Measurements from ENCODE around the gene SLC9A5. TPM values are rescaled to one million over a fixed set of nuclear protein-coding genes. Genes with fewer than 3 reads are reported as not detected.

Gene SLC9A5
- total RNA-seq, 1 experiment from 2014 or later = 5.6 TPM

DNA sequence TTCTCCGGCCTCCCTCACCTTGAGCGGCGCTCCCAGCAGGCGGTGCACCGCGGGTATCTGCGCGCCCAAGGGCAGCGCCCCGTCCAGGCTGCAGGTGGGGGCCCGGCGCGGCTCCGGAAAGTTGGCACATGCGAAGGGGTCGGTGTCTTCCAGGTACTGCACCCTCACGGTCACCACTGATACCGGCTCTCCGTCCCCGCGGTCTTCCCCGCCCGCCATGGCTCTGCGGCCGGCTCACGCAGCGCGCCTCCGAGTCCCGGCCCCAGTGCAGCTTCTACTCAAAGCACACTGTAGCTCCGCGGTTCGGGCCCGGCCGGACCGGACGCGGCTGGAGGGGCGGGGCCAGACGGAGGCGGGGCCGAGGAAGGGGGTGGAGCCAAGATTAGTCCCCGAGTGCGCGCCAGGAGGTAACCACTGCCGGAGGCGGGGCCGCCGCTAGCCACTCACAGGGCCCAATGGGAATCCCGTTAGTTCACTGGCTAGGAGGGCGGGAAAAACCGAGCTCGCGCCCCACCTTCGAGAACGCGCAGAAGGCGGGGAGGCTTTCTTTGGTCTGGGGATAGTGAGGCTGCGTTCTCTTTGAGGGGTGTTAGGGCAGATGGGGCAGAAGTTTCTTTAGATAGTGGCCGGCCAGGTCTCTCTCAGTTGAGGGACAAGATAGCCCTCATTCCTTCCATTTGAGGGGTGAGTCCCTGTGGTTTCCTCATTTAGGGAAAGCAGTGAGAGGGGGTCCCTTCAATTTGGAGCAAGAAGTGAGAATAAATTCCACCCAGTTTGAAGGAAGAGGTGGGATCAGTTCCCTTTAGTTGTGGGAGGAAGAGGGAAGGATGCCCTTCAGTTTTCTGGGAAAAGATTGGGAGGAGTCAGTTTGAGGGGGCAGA, 1.3 kb upstream of the SLC9A5 start, which contains the start of gene FHOD1:
Gene FHOD1, minus strand, starts transcription at position 290 of the 881 bp plus-strand sequence. Its CDS starts 71 bp downstream, at position 219.
- H3K4me1 ChIP-seq (ENCODE audit: control insufficient read depth in 1 of 2, insufficient read depth in 2 of 2, low read length in 2 of 2) = peaks cover 35 to 64% of the 10 kb centered on the region in 2 experiments
- ChIA-PET CTCF (interaction anchor here (1.0 to 4.4 kb wide), 13 partner anchors 11 to 286 kb away, joined by 3 to 17 read pairs (median 4); partner anchors contain the start of genes ATP6V0D1, CES3, ELMO3 and FBXL8), POLR2A (interaction anchor here (0.9 to 2.7 kb wide), 13 partner anchors 11 to 135 kb away, joined by 3 to 13 read pairs (median 4); partner anchors contain the start of gene TMEM208), RAD21 (ENCODE audit: low non-redundant PET in 1 of 2, low total read pairs in 2 of 2, uncharacterized antibody in 2 of 2, unreplicated experiment in 2 of 2) (interaction anchor here (0.5 to 1.6 kb wide), 4 partner anchors 21 to 169 kb away, joined by 3 to 6 read pairs (median 4); partner anchors contain the start of genes TMEM208 (in 1 of the 2) and ZDHHC1 (in 1 of the 2))
- peak; percentile 83 for DNase-seq (ENCODE audit: low read depth, low spot score)
- H3K4me2 ChIP-seq (ENCODE audit: low read length) = peak within 1 kb of the TSS; percentile 94
- H3K27me3 ChIP-seq (ENCODE audit: insufficient read depth, low read length) = no peaks in the 10 kb centered on the region
- peak within 1 kb of the TSS; percentile 71 to 92 for H3K4me3 ChIP-seq (replicated peaks in 1 of 2; ENCODE audit: low read depth in 1 of 2, low read length in 2 of 2)
- peak within 1 kb of the TSS; percentile 92 for H3K27ac ChIP-seq (ENCODE audit: low read depth, low read length)
- H3K36me3 ChIP-seq (ENCODE audit: control insufficient read depth in 1 of 2, insufficient read depth in 2 of 2, low read length in 2 of 2) = no peaks in the 10 kb centered on the region
- intact Hi-C loops (cut with micrococcal nuclease) = loop anchor here (2.0 to 5.0 kb wide), 2 partner anchors 29 to 170 kb away; partner anchors contain the start of gene ZDHHC1
- H3K9me3 ChIP-seq (ENCODE audit: control insufficient read depth in 1 of 2, insufficient read depth in 1 of 2, low read depth in 1 of 2, low read length in 2 of 2) = no peaks in the 10 kb centered on the region
- H2AFZ ChIP-seq (ENCODE audit: low read depth, low read length, poor library complexity, severe bottlenecking) = no peak within 1 kb of the TSS
- TF ChIP-seq ZFX (IDR thresholded peaks at IDR 0.05) (peak; percentile 54), POLR2A (IDR thresholded peaks at IDR 0.05; ENCODE audit: borderline replicate concordance, extremely low read depth, insufficient read depth, insufficient read length) (peak; percentile 36), SIN3A (IDR thresholded peaks at IDR 0.05; ENCODE audit: low read depth) (no peak), POLR2AphosphoS5 (IDR thresholded peaks at IDR 0.05; ENCODE audit: low read depth, low read length) (peak; percentile 55), EZH2 (IDR thresholded peaks at IDR 0.05) (no peak), ELF1 (IDR thresholded peaks at IDR 0.05; ENCODE audit: borderline replicate concordance, low read depth) (no peak), ZNF274 (IDR thresholded peaks at IDR 0.05; ENCODE audit: low read depth, low read length) (no peak)
- TF ChIP-seq, protein P1, sequence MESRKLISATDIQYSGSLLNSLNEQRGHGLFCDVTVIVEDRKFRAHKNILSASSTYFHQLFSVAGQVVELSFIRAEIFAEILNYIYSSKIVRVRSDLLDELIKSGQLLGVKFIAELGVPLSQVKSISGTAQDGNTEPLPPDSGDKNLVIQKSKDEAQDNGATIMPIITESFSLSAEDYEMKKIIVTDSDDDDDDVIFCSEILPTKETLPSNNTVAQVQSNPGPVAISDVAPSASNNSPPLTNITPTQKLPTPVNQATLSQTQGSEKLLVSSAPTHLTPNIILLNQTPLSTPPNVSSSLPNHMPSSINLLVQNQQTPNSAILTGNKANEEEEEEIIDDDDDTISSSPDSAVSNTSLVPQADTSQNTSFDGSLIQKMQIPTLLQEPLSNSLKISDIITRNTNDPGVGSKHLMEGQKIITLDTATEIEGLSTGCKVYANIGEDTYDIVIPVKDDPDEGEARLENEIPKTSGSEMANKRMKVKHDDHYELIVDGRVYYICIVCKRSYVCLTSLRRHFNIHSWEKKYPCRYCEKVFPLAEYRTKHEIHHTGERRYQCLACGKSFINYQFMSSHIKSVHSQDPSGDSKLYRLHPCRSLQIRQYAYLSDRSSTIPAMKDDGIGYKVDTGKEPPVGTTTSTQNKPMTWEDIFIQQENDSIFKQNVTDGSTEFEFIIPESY (IDR thresholded peaks at IDR 0.05; ENCODE audit: extremely low read depth, insufficient replicate concordance, low read length) = no peak
- peak; percentile 64 for ATAC-seq
- H3K79me2 ChIP-seq (ENCODE audit: insufficient read depth, low read length) = peaks cover 36% of the 10 kb centered on the region
- H3K9me2 ChIP-seq (ENCODE audit: insufficient read depth) = no peaks in the 10 kb centered on the region
- no peaks in the 10 kb centered on the region for H4K20me1 ChIP-seq (ENCODE audit: insufficient read depth)
- H3K9ac ChIP-seq (ENCODE audit: low read length) = peak within 1 kb of the TSS; percentile 87
- no TSS peak for BruUV-seq (replicated peaks)

All from HCT116 (cell line).